ENCODE measurements around the gene TMEM237.

Gene TMEM237

DNA sequence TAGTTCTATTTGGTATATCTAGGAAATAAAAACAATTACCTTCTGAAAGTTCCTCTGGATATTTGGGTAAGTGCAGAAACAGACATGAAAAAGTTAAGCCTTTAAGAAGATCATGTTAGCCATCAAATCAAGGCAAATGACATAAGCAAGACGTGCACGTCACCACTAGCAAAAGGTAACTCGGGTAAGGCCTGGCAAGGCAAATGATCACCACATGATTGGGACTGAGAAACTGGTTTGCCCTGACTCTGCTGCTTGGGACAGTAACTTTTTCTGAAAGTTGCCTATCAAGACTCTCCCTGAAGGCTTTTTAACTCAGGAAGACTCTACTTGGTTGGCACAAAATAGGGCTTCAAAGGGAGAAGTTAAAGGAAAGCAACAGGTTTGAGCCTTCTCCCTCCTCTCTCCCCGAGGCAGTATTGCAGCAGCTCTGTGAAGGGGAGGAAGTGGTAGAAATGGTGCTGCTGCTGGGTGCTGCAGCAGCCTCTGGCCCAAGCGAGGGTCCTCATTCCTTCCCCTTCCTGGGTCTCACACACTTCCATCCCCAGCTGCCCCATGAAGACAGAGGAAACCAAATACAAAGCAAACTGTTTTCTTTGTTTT is 17.1 kb upstream of the TMEM237 start:
- no peaks in the 10 kb centered on the region for H3F3A ChIP-seq (ENCODE audit: insufficient read depth, low read length)
- TF ChIP-seq, protein P1, sequence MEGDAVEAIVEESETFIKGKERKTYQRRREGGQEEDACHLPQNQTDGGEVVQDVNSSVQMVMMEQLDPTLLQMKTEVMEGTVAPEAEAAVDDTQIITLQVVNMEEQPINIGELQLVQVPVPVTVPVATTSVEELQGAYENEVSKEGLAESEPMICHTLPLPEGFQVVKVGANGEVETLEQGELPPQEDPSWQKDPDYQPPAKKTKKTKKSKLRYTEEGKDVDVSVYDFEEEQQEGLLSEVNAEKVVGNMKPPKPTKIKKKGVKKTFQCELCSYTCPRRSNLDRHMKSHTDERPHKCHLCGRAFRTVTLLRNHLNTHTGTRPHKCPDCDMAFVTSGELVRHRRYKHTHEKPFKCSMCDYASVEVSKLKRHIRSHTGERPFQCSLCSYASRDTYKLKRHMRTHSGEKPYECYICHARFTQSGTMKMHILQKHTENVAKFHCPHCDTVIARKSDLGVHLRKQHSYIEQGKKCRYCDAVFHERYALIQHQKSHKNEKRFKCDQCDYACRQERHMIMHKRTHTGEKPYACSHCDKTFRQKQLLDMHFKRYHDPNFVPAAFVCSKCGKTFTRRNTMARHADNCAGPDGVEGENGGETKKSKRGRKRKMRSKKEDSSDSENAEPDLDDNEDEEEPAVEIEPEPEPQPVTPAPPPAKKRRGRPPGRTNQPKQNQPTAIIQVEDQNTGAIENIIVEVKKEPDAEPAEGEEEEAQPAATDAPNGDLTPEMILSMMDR (IDR thresholded peaks at IDR 0.05; ENCODE audit: low read length) = no peak
- TF ChIP-seq EZH2 (IDR thresholded peaks at IDR 0.05; ENCODE audit: borderline replicate concordance, low read length) = no peak
- H4K20me1 ChIP-seq (ENCODE audit: insufficient read depth, low read length) = no peaks in the 10 kb centered on the region
- no peaks in the 10 kb centered on the region for H3K79me2 ChIP-seq (ENCODE audit: insufficient read depth, low read length)
- no peak overlapping the region for H3K9ac ChIP-seq (ENCODE audit: low read length)
- no peaks in the 10 kb centered on the region for H3K27me3 ChIP-seq (ENCODE audit: insufficient read depth, low read length)
- H3K4me3 ChIP-seq (ENCODE audit: low read depth, low read length, poor library complexity, severe bottlenecking) = no peak overlapping the region
- H3K4me1 ChIP-seq (ENCODE audit: insufficient read depth, low read length, severe bottlenecking) = no peaks in the 10 kb centered on the region
- H3K9me2 ChIP-seq (ENCODE audit: low read depth, low read length) = no peaks in the 10 kb centered on the region
- no peaks in the 10 kb centered on the region for H3K9me3 ChIP-seq (ENCODE audit: low read length)
- H3K4me2 ChIP-seq (ENCODE audit: low read length) = no peak overlapping the region
- no peak overlapping the region for H2AFZ ChIP-seq (ENCODE audit: low read length)
- no peak overlapping the region for H3K27ac ChIP-seq (ENCODE audit: low read depth, low read length, poor library complexity, severe bottlenecking)
- no peaks in the 10 kb centered on the region for H3K36me3 ChIP-seq (ENCODE audit: insufficient read depth, low read length)

DNA sequence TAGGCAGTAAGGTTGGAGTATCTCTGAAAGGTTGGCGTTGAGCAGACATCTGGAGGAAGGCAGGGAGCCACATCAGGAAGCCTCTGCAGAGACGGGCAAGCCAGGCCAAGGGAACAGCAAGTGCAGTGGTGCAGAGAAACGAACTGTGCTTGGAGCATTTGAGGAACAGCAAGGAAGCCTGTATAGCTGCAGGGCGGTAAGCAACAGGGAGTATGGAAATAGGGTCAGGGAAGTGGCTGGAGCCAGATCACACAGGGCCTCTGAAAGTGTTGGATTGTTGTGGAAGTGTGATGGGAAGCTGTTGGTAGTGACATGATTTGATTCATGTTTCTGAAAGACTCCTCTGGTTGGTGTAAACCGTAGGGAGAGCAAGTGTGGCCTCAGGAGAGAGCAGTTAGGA is 13.4 kb upstream of the TMEM237 start:
- H3K4me2 ChIP-seq (ENCODE audit: low read length) = no peak overlapping the region
- H2AFZ ChIP-seq (ENCODE audit: low read length) = no peak overlapping the region
- H3K9me2 ChIP-seq (ENCODE audit: low read depth, low read length) = no peaks in the 10 kb centered on the region
- no peaks in the 10 kb centered on the region for H3K27me3 ChIP-seq (ENCODE audit: insufficient read depth, low read length)
- H3K9ac ChIP-seq (ENCODE audit: low read length) = no peak overlapping the region
- no peaks in the 10 kb centered on the region for H3K4me1 ChIP-seq (ENCODE audit: insufficient read depth, low read length, severe bottlenecking)
- H3K79me2 ChIP-seq (ENCODE audit: insufficient read depth, low read length) = no peaks in the 10 kb centered on the region
- no peaks in the 10 kb centered on the region for H3K9me3 ChIP-seq (ENCODE audit: low read length)
- H3F3A ChIP-seq (ENCODE audit: insufficient read depth, low read length) = no peaks in the 10 kb centered on the region
- H3K27ac ChIP-seq (ENCODE audit: low read depth, low read length, poor library complexity, severe bottlenecking) = no peak overlapping the region
- TF ChIP-seq EZH2 (IDR thresholded peaks at IDR 0.05; ENCODE audit: borderline replicate concordance, low read length) = no peak
- TF ChIP-seq, protein P1 (IDR thresholded peaks at IDR 0.05; ENCODE audit: low read length) = no peak
- H4K20me1 ChIP-seq (ENCODE audit: insufficient read depth, low read length) = no peaks in the 10 kb centered on the region
- H3K36me3 ChIP-seq (ENCODE audit: insufficient read depth, low read length) = no peaks in the 10 kb centered on the region
- no peak overlapping the region for H3K4me3 ChIP-seq (ENCODE audit: low read depth, low read length, poor library complexity, severe bottlenecking)

DNA sequence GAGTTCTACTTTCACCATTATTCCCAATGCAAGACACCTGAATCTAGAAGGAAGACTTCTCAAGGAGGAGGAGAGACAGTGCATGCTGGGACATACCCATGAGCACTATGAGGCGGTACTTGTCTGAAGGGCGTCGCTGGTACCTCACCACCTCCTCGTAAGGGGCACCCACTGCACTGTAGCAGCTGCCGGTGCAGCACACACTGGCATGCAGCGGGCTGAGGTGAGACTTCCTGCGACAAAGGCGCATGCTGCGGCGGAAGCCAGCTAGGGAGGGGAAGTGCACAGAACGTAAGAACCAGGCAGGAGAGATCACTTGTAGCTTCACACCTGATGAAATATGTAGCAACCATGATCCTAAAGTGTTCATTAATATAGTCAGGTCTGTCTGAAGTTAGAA is 12.8 kb upstream of the TMEM237 start:
- Histone ChIP-seq H3K9me2 (ENCODE audit: low read depth, low read length) (no peaks in the 10 kb centered on the region), H3K4me3 (ENCODE audit: low read depth, low read length, poor library complexity, severe bottlenecking) (no peak overlapping the region), H3F3A (ENCODE audit: insufficient read depth, low read length) (no peaks in the 10 kb centered on the region), H3K9ac (ENCODE audit: low read length) (no peak overlapping the region), H3K27ac (ENCODE audit: low read depth, low read length, poor library complexity, severe bottlenecking) (no peak overlapping the region), H4K20me1 (ENCODE audit: insufficient read depth, low read length) (no peaks in the 10 kb centered on the region), H3K9me3 (ENCODE audit: low read length) (no peaks in the 10 kb centered on the region), H3K4me1 (ENCODE audit: insufficient read depth, low read length, severe bottlenecking) (no peaks in the 10 kb centered on the region), H3K79me2 (ENCODE audit: insufficient read depth, low read length) (no peaks in the 10 kb centered on the region), H3K4me2 (ENCODE audit: low read length) (no peak overlapping the region), H3K36me3 (ENCODE audit: insufficient read depth, low read length) (no peaks in the 10 kb centered on the region), H2AFZ (ENCODE audit: low read length) (no peak overlapping the region), H3K27me3 (ENCODE audit: insufficient read depth, low read length) (no peaks in the 10 kb centered on the region)
- no peak for TF ChIP-seq EZH2 (IDR thresholded peaks at IDR 0.05; ENCODE audit: borderline replicate concordance, low read length)
- TF ChIP-seq, protein P1 (IDR thresholded peaks at IDR 0.05; ENCODE audit: low read length) = no peak

Measured in OCI-LY1 (cell line).